Ramos (cell line): ENCODE data around the gene LXN.

ENCODE experiments used
- in situ Hi-C: fragments of 300-500 bp; cut with MboI; formaldehyde crosslinking; loops from one replicate; pipeline ENCODE4 v1.14.3; 2022; ENCODE audit warnings: low sequenced_read_pairs; ENCODE audit not compliant: unreplicated experiment

The LXN gene

DNA sequence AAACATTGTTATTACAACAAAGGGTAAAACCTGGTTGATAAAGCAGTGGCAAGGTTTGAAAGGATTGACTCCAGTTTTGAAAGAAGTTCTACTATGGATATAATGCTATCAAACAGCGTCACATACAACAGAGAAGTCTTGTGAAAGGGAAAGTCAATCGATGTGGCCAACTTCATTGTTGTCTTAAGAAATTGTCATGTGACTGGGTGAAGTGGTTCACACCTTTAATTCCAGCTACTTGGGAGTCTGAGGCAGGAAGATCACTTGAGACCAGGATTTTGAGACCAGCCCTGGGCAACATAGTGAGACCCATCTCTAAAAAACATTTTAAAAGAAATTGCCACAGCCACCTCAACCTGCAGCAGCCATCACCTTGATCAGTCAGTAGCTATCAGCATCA, 6.2 kb upstream of the LXN start:
- in situ Hi-C loops: no loop called here

GRCh38 chr3:158671821-158672214, 630 bp downstream of the LXN start:
- in situ Hi-C loops: no loop called here

DNA sequence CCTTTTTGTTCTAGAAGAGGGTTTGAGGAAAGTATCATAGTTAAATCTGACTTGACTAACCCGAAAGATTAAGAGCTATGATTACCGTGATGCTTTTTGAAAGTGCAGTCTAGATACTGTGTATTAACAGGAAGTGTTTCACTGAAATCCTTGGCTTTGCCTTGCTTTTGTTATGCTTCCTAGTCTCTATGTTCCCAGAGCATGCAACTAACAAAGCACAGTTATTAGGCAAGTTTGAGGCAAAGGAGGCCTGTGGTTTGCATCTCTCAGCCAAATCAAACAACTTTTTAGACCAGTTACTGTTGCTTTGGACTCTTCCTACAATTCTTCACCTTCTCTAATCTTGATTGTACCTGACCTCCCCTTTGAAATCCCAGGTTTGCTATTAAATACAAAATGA, 3.9 kb downstream of the LXN start:
- in situ Hi-C loops: no loop called here

GRCh38 chr3:158666416-158666815, 6.0 kb downstream of the LXN start:
- in situ Hi-C loops: no loop called here

DNA sequence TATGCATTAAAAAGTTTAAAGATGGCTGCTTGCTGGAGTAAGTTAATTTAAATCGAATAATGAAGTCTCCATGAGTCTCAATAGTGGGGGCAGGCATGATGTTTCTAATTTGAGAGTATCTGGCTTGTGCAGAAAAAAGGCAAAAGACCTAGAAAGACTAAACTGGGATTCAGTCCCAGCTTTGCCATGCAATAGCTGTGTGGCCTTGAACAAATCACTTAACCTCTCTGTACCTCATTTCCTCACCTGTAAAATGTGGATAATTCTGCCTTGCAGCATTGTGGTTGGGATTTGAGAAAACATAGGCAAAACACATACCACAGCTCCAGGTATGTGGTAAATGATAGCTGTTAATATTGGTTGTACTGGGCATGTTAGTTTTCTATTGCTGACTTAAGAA, 8.6 kb downstream of the LXN start:
- in situ Hi-C loops: no loop called here

DNA sequence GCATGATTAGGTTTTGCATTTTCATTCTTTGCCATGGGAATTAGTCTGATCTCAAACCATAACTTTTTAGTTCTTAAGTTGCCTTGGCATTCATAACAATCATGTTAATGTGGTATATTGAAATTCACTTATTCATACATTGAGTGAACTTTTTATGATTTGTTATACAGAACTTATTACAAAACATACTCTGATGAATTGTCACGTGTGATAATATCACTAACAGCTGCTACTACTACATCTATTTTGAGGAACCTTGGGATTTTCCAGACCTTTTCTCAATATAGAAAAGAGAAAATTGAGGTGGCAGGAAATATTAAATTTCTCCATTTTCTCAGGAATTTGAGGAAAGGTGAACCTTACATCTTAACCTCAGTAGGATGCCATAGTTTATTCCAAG, 9.2 kb downstream of the LXN start:
- in situ Hi-C loops: no loop called here

- in situ Hi-C loops: no loop called here
Observed at GRCh38 chr3:158660711-158661110, 11.7 kb downstream of the LXN start.

DNA sequence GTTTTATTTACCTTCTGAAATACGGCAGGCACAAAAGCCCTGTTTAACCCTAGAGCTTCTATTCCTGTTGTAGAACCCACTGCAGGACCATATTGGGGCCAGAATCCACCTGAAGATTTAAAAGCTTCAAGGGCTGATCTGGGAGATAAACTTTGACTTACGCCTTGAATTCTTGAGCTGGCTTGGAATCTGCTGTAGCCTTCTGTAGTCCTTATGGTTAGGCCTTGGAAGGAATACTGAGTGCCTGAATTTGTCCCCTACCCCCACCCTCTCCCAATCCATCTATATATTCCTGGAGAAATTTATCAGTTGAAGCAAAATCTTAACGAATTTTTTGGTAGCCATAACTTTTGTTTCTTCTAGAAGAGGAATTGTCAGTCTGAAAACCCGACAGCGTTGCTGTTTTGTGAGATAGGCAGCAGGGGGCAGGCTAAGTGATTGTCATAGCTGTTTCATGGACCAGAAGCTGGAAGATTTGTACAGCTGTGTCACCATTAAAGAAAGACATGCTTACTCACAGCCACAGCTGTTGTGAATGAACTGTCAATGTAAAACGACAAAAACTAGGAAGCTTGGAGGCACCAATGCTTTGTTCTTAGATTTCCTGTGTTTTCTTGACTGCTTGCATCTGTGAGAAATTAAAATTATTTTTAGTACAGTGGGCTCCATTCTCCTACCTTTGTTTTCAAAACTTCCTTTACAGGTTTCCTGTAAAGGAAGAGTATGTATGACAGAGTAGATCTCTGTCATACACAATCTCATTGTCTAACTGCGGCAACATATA, 12.8 kb downstream of the LXN start:
- in situ Hi-C loops: no loop called here

DNA sequence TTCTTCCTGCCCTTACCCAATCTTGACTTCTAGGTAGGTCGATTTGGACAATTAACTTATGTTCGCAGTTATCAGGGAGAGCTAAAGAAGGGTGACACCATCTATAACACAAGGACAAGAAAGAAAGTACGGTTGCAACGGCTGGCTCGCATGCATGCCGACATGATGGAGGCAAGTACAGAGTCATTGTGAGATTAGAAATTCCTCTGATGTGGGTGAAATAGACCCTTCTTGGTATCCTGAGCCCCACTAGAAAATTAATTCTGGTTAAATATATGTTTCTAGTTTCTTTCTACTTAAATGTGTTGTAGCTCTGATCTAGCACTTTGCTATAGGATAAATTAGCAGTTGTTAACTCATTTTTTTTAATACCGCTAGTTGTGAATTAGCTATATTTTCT, 13.6 kb downstream of the LXN start:
- in situ Hi-C loops: no loop called here

GRCh38 chr3:158652463-158652862, 20.0 kb downstream of the LXN start:
- in situ Hi-C loops: no loop called here

GRCh38 chr3:158651192-158651591, 21.3 kb downstream of the LXN start:
- in situ Hi-C loops: no loop called here

- in situ Hi-C loops: no loop called here
Observed at GRCh38 chr3:158649791-158650190, 22.7 kb downstream of the LXN start.

GRCh38 chr3:158644345-158644908, 28.0 kb downstream of the LXN start, which contains the start of gene GFM1:
TSS of gene GFM1 (plus strand) at chr3:158644527. CDS start at chr3:158644635, 108 bp downstream.
- in situ Hi-C loops: no loop called here

DNA sequence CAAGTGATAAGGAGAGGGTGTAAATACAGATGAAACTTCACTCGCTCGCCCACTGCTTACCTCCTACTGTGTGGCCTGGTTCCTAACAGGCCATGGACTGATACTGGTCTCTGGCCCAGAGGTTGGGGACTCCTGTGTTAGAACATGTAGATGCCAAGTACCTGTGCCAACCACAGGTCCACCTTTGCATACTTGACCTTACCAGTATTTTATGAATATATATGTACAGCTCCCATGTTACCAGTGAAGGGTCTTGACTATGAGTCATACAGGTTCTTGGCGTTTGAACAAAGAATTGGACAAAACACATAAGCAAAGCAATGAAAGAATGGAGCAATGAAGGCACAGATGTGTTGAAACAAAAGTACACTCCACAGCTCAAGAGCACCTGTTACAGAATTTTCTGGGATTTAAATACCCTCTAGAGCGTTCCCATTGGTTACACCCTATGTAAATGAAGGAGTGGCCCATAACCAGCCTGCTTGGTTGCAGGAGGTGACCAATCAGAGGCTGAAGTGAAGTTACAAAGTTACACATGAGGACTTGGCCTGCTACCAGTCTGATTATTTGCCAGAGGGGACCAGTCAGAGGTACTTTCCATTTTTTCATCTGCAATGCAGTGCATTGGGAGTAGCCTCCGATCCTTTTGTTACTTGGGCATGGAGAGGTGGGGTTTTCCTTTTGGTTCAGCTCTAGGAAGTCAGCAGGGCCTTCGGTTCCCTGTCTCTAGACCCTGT, 29.8 kb downstream of the LXN start:
- in situ Hi-C loops: no loop called here

- in situ Hi-C loops: no loop called here
Observed at GRCh38 chr3:158642005-158642404, 30.4 kb downstream of the LXN start.

- in situ Hi-C loops: no loop called here
Observed at GRCh38 chr3:158640646-158641045, 31.8 kb downstream of the LXN start.

DNA sequence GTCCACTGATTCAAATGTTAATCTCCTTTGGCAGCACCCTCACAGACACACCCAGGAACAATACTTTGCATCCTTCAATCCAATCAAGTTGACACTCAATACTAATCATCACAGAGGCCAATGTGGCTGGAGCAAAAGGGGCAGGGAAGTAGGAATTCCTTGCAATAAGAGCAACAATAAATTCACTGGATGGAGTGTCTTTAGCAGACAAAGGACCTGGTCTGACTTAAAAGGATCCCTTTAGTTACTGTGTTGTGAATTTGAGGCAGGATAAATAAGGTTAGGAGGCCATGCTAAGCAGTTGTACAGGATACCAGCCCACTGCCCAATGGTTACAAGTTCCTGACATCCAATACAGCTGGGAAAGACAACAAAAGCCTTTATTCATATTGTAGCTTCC, 40.5 kb downstream of the LXN start:
- in situ Hi-C loops: no loop called here

- in situ Hi-C loops: no loop called here
Observed at GRCh38 chr3:158625881-158626280, 46.6 kb downstream of the LXN start.

GRCh38 chr3:158617982-158618875, 54.2 kb downstream of the LXN start:
- in situ Hi-C loops: no loop called here
